GM21390 (cell line): ENCODE results near the gene ZIM2.

ENCODE experiments used
- ATAC-seq: cut with Tn5 transposase; IDR thresholded peaks from one replicate; pipeline ENCODE4 v1.9.1; 2021; ENCODE audit not compliant: unreplicated experiment

Gene ZIM2

DNA sequence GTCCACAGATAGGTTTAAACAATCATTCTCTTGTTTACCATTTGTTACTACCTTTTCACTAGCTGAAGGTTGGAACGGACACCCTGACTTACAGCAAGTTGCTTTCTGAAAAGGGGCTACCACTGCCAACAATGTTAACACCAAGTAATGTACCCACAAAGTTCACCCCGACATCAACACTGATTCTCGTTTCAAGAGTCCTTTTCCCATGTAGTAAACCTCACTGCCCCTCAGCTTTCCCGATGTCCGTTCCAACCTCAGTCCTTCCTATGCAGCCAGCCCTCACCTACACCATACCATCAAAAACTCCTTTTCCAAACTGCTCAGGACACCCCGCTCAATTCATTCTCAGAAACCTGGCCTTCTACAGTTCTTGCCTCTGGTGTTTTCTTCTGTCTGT is 29.0 kb downstream of the ZIM2 start:
- no peak for ATAC-seq

GRCh38 chr19:56810260-56810659 is 30.3 kb downstream of the ZIM2 start:
- no peak for ATAC-seq

DNA sequence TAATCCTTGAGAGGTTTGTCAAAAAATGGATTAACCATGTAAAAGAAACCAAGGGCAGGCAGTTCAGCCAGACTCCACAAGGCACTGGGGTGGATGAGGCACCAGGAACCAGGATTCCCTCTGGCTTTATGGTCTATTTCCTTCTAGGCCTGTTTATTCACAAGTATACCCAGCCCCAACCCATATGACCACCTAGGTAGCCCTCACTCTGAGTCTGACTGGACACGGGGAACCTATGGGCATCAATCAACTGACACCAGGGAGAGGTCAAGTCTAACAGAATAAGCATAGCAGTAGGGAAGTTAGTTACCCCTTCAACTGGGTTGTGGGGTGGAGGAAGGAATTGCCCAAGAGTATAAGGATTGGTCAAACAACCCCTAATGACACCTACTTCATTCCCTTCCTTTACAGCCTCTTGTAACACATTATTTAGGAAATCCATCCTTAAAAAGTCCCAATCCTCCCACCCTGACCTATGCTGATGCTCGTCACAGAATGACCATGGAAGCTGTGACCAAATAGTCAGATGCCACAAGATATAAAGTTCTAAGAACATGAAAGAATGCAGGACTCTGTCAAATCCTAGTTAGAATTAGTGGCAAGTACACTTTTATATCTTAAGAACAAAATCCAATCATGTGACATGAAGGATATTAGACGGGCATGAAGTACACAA is 31.7 kb downstream of the ZIM2 start:
- ATAC-seq: no peak

- ATAC-seq: no peak
Observed at GRCh38 chr19:56806639-56807038, 33.9 kb downstream of the ZIM2 start.

GRCh38 chr19:56778351-56778750 is 62.2 kb downstream of the ZIM2 start:
- ATAC-seq: no peak

DNA sequence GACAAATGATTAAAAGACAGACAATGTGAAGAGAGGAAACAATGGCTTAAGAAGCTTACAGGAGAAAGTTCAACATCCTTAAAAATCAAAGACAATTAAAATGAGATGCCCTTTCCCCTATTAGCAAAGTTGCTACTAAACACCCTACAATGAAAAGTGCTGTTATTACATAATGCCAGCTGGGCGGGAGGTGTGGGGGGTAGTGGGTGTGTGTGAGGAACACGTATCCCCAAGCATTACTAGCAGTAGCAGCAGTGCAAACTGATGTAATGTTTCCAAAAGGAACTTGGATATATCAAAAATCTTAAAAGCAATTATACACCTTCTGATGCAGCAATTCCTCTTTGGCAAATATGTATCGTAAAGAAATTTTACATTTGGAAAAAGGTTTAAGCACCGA is 70.9 kb downstream of the ZIM2 start:
- ATAC-seq: no peak

GRCh38 chr19:56765137-56765536 is 75.4 kb downstream of the ZIM2 start:
- ATAC-seq: no peak

DNA sequence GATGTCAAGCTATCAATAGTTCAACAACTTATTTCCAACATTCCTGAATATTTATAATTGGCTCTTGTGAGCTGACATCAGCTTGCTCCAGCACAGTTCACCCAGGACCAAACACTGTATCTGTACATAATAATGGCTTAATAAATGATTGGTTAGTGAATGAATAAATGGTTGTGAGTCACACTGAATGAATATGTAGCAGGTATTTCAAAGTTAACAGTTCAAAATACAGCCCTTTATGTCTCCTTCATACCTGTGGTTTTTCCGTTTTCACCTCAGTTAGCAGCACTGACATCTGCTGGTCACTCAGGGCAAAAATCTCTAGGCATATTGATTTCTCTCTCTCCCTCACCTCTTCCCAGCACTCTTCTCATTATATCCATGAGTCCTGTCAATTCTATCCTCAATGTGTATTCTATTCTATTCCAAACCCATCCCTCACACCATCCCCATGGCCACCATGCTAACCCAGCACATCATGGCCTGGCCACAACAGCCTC is 76.3 kb downstream of the ZIM2 start:
- ATAC-seq: no peak

- no peak for ATAC-seq
Observed at GRCh38 chr19:56760842-56761241, 79.7 kb downstream of the ZIM2 start.

DNA sequence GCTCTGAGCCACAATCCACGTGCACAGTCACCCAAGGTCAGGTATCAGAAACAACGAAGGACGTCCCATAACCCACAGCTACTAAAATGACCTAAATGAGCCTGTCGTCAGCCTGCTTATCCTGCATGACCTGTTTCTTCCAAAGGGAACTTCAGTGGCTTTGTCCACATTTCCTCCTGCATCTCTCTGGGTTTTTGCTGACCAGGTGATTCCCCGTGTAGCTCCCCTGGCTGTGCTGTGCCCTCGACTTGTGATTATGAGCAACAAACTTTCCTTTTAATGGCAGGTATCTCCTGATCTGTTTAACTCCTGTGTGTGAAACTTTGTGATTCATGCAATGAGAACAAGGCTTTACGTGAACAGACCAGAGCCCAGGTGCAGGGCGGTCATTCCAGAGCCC is 81.0 kb downstream of the ZIM2 start:
- no peak for ATAC-seq

GRCh38 chr19:56751078-56751489 is 89.4 kb downstream of the ZIM2 start:
- no peak for ATAC-seq

GRCh38 chr19:56750658-56751057 is 89.9 kb downstream of the ZIM2 start:
- no peak for ATAC-seq

- ATAC-seq: no peak
Observed at GRCh38 chr19:56748378-56748777, 92.1 kb downstream of the ZIM2 start.

GRCh38 chr19:56746367-56746766 is 94.2 kb downstream of the ZIM2 start:
- ATAC-seq: no peak

DNA sequence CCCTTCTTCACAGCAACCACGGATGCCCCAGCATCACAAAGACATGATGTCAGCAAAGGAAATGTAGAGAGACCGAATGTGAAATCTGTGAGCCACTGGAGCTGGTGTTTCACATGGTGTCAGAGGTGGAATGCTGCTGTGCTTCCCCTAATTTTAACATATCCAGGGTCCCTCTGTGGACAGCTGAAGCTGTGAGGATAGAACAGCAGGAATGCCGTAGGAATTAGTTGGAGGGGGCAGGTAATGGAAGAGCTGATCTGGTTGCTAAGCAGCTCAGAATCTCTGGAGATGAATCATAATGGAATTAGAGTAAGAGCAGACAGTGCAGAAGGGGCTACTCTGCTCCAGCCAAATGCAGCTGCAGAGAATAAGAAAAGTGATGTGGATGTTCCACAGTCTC is 100.0 kb downstream of the ZIM2 start:
- ATAC-seq: no peak

- no peak for ATAC-seq
Observed at GRCh38 chr19:56736571-56736970, 104.0 kb downstream of the ZIM2 start.

DNA sequence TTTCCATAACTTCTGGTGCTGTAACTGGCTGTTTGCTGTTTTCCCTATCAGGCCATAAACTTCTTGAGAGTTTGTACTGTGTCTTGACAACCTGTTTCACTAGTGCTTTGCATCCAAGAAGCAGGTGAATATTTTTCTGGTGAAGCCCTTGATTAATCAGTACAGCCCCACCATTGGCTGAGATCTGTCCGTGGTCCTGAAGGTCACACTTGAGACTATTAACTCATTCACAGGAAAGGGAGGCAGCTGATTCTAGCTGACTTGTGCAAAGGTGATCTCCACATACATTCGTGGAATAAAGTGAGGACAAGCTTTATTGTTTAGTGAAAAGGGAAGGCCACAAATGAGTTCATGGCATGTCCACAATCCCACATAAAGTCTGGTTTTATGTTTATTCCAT is 107.5 kb downstream of the ZIM2 start:
- ATAC-seq: no peak

DNA sequence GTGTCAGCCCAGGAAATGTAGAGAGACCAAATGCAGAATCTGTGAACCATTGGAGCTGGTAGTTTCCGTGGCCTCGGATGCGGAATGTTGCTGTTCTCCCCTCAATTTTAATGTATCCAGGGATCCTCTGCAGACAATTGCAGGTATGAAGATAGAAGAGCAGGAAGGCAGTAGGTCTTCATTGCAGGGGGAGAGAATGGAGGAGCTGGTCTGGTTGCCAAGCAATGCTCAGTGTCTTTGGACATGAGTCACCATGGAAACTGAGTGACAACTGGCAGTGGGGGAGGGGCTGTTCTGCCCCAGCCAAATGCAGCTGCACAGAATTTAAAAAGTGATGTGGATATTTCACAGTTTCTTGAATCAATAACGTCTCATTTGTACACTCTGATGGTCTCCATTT is 112.8 kb downstream of the ZIM2 start:
- ATAC-seq: no peak

GRCh38 chr19:56725829-56726424 is 114.6 kb downstream of the ZIM2 start:
- no peak for ATAC-seq
